ENCODE data around the gene CFAP92. TPM values are rescaled to one million over a fixed set of nuclear protein-coding genes. Genes with fewer than 3 reads are reported as not detected.
"Not testable (repeated sequence)": the region's sequence is repeated elsewhere in the genome, so short reads cannot be mapped to it uniquely, and the experiment has no call there.

Gene CFAP92
- total RNA-seq, 1 experiment from 2014 or later = 0.16 TPM

DNA sequence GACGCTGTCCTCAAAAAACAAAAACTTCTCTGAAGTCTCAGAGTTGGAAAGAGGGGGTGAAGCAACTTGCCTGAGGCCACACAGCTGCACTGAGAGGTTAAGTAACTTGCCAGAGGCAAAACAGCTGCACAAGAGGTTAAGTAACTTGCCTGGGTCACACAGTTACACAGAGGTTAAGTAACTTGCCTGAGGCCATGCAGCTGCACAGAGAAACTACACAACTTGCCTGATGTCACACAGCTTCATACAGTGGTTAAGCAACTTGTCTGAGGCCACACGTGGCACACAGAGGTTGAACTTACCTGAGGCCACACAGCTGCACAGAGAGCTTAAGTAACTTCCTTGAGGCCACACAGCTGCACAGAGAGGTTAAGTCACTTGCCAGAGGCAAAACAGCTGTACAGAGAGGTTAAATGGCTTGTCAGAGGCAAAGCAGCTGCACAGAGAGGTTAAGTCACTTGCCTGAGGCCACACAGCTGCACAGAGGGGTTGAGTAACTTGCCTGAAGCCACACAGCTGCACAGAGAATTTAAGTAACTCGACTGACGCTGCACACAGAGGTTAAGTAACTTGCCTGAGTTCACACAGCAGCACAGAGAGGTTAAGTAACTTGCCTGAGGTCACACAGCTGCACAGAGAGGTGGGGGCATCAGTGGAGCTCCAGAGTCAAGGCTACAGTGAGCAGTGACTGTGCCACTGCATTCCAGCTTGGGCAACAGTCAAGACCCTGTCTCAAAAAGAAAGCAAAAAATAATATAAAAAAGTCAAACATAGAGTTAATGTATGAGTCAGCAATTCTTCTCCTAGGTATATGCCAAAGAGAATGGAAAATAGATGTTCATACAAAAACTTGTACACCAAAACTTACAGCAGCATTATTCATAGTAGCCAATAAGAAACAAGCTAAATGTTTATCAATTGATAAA, 126.4 kb downstream of the CFAP92 start:
- no peak for DNase-seq (ENCODE audit: low read depth, low spot score)
- in situ Hi-C loops (cut with HindIII; ENCODE audit: low pct_unique_long_range_greater_than_20kb, low sequenced_read_pairs) = no loop called here

DNA sequence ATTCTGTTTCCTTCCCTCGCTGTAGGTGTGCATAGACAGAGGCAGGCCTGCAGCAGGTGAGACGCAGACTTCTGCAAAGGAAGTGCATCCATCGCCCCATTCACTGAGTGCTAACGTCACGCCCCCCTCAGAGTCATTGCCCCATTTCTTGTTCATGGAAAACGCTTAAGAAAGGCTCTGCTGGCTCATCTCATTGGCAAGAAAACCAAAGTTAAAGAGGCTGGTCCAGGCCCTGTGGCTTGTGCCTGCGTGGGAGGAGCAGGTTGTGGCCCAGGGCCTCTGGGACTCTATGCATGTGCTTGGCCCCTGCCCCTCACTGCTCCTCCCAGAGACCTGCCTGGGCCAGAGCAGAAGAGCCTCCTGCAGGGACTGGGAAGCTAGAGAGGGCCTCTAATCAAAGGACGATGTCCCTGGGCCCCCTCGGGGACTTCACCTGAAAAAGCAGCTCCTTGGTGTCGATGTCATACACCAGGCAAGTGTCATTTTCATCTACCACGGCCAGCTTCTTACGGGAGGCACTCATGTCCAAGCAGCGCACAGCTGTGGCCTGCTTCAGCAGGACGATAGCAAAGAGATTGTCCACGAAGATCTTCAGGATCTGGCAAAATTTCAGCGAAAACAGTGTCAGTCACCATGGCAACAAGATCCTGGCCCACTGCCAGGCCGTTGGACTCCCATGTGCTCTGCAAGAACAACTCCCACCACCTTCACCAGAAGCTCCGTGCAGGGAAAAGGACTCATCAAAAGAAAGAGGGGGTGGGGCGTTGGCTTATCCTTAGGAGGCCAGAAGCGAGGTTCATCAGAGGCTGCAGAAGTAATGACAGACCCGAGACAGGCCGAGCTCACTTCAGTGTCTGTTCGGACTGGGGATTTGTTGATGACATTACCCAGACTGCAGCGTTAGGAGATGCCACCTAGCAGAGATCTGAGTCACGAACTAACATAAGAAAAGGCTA, 128.7 kb downstream of the CFAP92 start:
- DNase-seq (ENCODE audit: low read depth, low spot score); in situ Hi-C loops (cut with HindIII; ENCODE audit: low pct_unique_long_range_greater_than_20kb, low sequenced_read_pairs): not testable (repeated sequence)

DNA sequence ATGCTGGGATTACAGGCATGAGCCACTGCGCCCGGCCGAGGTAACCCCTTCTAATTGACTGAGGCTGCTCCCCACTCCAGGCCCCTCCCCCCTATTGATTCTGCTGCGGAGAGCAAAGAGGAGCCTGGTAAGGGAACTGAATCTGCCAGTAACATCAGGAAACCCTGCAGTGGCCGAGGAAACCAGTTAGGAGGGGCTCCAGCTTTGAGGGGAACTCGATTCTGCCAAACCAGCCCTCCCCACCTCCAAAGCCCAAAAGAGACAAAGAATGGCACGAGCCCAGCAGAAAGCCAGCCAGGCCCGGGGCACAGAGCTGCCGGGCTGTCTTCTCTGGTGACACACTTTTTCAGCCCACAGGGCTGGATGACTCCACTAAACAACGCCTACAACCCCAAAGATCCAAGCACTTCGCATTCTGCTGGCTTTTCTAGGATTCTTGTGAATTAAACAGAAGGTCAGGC, 129.5 kb downstream of the CFAP92 start:
- no peak for DNase-seq (ENCODE audit: low read depth, low spot score)
- in situ Hi-C loops (cut with HindIII; ENCODE audit: low pct_unique_long_range_greater_than_20kb, low sequenced_read_pairs) = no loop called here

GRCh38 chr3:128863560-128863959, 130.3 kb downstream of the CFAP92 start:
- no peak for DNase-seq (ENCODE audit: low read depth, low spot score)
- in situ Hi-C loops (cut with HindIII; ENCODE audit: low pct_unique_long_range_greater_than_20kb, low sequenced_read_pairs) = no loop called here

DNA sequence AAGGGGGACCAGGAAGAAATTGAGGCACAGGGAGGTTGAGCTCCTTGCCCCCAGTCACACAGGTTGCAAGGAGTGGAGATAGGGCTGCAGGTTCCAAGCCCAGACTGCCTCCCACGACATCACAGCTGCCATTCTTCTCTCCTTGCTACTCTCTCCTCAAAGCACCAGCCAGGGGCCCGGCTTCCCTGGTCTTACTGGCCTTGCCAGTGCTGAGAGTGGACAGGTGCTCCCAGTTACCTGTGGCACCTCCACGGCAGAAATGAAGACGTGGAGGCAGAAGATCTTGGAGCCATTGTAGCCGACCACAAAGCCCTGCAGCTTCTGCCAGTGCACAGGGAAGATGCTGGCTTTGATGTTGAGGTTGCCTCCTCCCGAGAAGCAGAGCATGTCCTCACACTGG, 132.4 kb downstream of the CFAP92 start:
- no peak for DNase-seq (ENCODE audit: low read depth, low spot score)
- in situ Hi-C loops (cut with HindIII; ENCODE audit: low pct_unique_long_range_greater_than_20kb, low sequenced_read_pairs) = no loop called here

Small RNA genes lying within 50 kb of the gene (small RNA-seq; reads per million reads assigned to genes)
- gene AC112484.4 = 0 reads per million in 2 experiments

Other genes with a start within 250 kb of the CFAP92 start
- gene ACAD9, start 114.5 kb downstream of the CFAP92 start, total RNA-seq (2014; rRNA removed; shearing (Covaris generic)) = 28.6 and 31.7 TPM in 2 replicates
- gene EFCC1, start 7.2 kb upstream of the CFAP92 start, total RNA-seq (2014; rRNA removed; shearing (Covaris generic)) = 0.16 and 0.40 TPM in 2 replicates
- gene GP9, start 66.7 kb upstream of the CFAP92 start, total RNA-seq (2014; rRNA removed; shearing (Covaris generic)) = not detected in 2 replicates
- 12.7 and 13.9 TPM in 2 replicates for gene RAB43, start 127.7 kb upstream of the CFAP92 start, total RNA-seq (2014; rRNA removed; shearing (Covaris generic))
- 34.9 and 36.3 TPM in 2 replicates for gene ISY1, start 167.0 kb upstream of the CFAP92 start, total RNA-seq (2014; rRNA removed; shearing (Covaris generic))
- 396 and 418 TPM in 2 replicates for gene CNBP, start 189.8 kb upstream of the CFAP92 start, total RNA-seq (2014; rRNA removed; shearing (Covaris generic))